Esophagus squamous epithelium (tissue), 5 donors: ENCODE data around the gene MRPL20. TPM values are rescaled to one million over a fixed set of nuclear protein-coding genes. Genes with fewer than 3 reads are reported as not detected.
"Not testable (repeated sequence)": the region's sequence is repeated elsewhere in the genome, so short reads cannot be mapped to it uniquely, and the experiment has no call there.

Experiments used
- DNase-seq: peaks from one replicate; lab custom pipeline; 2025; lab: John Stamatoyannopoulos, UW
- H3K27ac ChIP-seq, 4 donors: fragments of 200-600 bp; sonication (generic); one replicate each; pipeline ENCODE4 v1.5.1; 2016 to 2019; ENCODE audit warnings: mild to moderate bottlenecking in 1 of 4
- H3K27me3 ChIP-seq, 4 donors: fragments of 200-600 bp; sonication (generic); 1 replicate in 3 of 4; 2 replicates in 1 of 4; pipeline versions ENCODE4 v1.5.1 to v1.6.0; 2017 to 2021; ENCODE audit warnings: antibody characterized with exemption in 1 of 4
- H3K36me3 ChIP-seq, 3 donors: fragments of 200-600 bp; sonication (generic); one replicate each; pipeline ENCODE4 v1.5.1; 2016 to 2019
- H3K4me1 ChIP-seq, 3 donors: fragments of 200-600 bp; sonication (generic); one replicate each; pipeline ENCODE4 v1.5.1; 2017 to 2019
- H3K4me3 ChIP-seq, 4 donors: fragments of 200-600 bp; sonication (generic); 1 replicate in 3 of 4; 2 replicates in 1 of 4; pipeline ENCODE4 v1.5.1; 2016 to 2019; ENCODE audit warnings: mild to moderate bottlenecking in 2 of 4, moderate library complexity in 1 of 4
- H3K9me3 ChIP-seq, 3 donors: fragments of 200-600 bp; sonication (generic); one replicate each; pipeline ENCODE4 v1.5.1; 2016 to 2019
- CTCF ChIP-seq, 6 experiments: fragments of 450-650 bp in 4 of 6; fragments of 200-600 bp in 2 of 6; sonication (generic) in 2 of 6; IDR thresholded peaks; one replicate each; pipeline ENCODE4 v1.5.1; 2016 to 2019; ENCODE audit warnings: antibody characterized with exemption in 6 of 6, mild to moderate bottlenecking in 4 of 6, moderate library complexity in 4 of 6
- POLR2A ChIP-seq, 4 donors: fragments of 450-650 bp; IDR thresholded peaks; one replicate each; pipeline ENCODE4 v1.6.1; 2017; ENCODE audit warnings: antibody characterized with exemption in 4 of 4, mild to moderate bottlenecking in 4 of 4, moderate library complexity in 3 of 4
- WGBS, 2 donors: methylation state at CpG; one replicate each; pipeline ENCODE4 v1.1.5; 2018; 5-methylcytosine and 5-hydroxymethylcytosine counted together
- intact Hi-C: fragments of 100-400 bp; cut with DNase I; formaldehyde crosslinking; loops from one replicate; pipeline ENCODE4 v1.15.0; 2022
- total RNA-seq, 4 donors: library from RNA; depleted of rRNA; stranded (reverse); fragments of >200 nt; gene quantifications; one replicate each; pipeline ENCODE4 v1.1.0, GENCODE V29; 2016
- donor health status: DM: yes; HTN: yes; CAD: no.

MRPL20 gene
- total RNA-seq, 4 donors from 2014 or later = 98.0 to 157 (median 116) TPM

DNA sequence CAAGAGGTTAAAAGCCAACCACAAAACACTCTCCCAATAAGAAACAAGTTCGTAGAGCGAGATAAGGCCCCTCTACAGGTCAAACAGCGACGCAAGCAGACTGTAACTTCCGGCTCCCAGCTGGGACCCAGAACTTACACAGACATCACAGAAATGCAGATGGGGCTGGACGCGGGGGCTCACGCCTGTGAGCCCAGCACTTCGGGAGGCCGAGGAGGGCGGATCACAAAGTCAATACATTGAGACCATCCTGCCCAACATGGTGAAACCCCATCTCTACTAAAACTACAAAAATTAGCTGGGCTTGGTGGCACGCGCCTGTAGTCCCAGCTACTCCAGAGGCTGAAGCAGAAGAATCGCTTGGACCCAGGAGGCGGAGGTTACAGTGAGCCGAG is 19.0 kb downstream of the MRPL20 start:
- Histone ChIP-seq H3K4me3 (no peak overlapping the region), H3K27me3 (no peaks in the 10 kb centered on the region), H3K36me3 (peaks cover 59 to 87% (median 82%) of the 10 kb centered on the region in 3 donors), H3K9me3 (no peaks in the 10 kb centered on the region), H3K27ac (no peak overlapping the region), H3K4me1 (peaks cover 0 to 2% (median 0%) of the 10 kb centered on the region in 3 donors)
- intact Hi-C loops = loop anchor here (10.0 kb wide), 1 partner anchor 127 kb away; the partner anchor contains the start of gene ATAD3A
- WGBS, 2 donors = 96 to 98% methylated on average over 14 to 15 of the region's 16 CpGs
- TF ChIP-seq CTCF (IDR thresholded peaks at IDR 0.05) (no peak), POLR2A (IDR thresholded peaks at IDR 0.05) (no peak)
- no peak for DNase-seq

GRCh38 chr1:1387098-1388077 is 19.7 kb downstream of the MRPL20 start:
- H3K27me3 ChIP-seq = no peaks in the 10 kb centered on the region
- intact Hi-C loops = loop anchor here (10.0 kb wide), 1 partner anchor 127 kb away; the partner anchor contains the start of gene ATAD3A
- H3K4me1 ChIP-seq = no peaks in the 10 kb centered on the region
- no peak for TF ChIP-seq CTCF (IDR thresholded peaks at IDR 0.05)
- TF ChIP-seq POLR2A (IDR thresholded peaks at IDR 0.05) = no peak
- no peaks in the 10 kb centered on the region for H3K9me3 ChIP-seq
- WGBS, 2 donors = 95 to 98% methylated on average over 4 to 28 of the region's 50 CpGs
- peaks cover 53 to 80% (median 75%) of the 10 kb centered on the region in 3 donors for H3K36me3 ChIP-seq
- H3K4me3 ChIP-seq = no peak overlapping the region
- H3K27ac ChIP-seq = no peak overlapping the region
- no peak for DNase-seq

DNA sequence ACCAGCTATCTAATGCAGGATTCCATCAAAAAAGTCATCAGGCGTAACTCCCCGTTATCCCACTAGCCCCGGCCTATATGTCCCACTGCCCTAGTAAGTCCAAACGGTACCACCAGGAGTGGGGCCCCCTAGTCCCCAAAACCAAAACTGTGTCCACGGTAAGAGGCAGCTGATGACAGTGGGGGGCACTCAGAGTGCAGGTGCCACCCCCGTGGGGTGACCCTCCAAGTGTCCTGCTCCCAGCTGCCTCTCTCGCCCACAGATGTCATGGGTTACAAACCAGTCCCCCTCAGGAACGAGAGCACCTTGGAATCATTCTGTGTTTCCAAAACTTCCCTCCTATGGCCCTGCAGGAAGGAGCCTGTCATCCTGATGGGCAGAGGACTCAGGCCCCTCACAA is 21.2 kb downstream of the MRPL20 start:
- 89 to 96% methylated on average over 4 to 5 of the region's 8 CpGs for WGBS, 2 donors
- intact Hi-C loops = loop anchor here (10.0 kb wide), 1 partner anchor 129 kb away; the partner anchor contains the start of gene ATAD3A
- Histone ChIP-seq H3K27ac (no peak overlapping the region), H3K9me3 (no peaks in the 10 kb centered on the region), H3K36me3 (peaks cover 49 to 76% (median 60%) of the 10 kb centered on the region in 3 donors), H3K4me3 (no peak overlapping the region), H3K4me1 (no peaks in the 10 kb centered on the region), H3K27me3 (no peaks in the 10 kb centered on the region)
- no peak for DNase-seq
- no peak for TF ChIP-seq CTCF (IDR thresholded peaks at IDR 0.05)
- TF ChIP-seq POLR2A (IDR thresholded peaks at IDR 0.05) = no peak

- not testable (repeated sequence) for DNase-seq, H3K4me1 ChIP-seq, H3K27me3 ChIP-seq, H3K9me3 ChIP-seq, H3K4me3 ChIP-seq, H3K27ac ChIP-seq
- peaks cover 44 to 75% (median 54%) of the 10 kb centered on the region in 3 donors for H3K36me3 ChIP-seq
- intact Hi-C loops = loop anchor here (10.0 kb wide), 1 partner anchor 129 kb away; the partner anchor contains the start of gene ATAD3A
- WGBS, 2 donors = 92 to 93% methylated on average over 24 to 26 of the region's 29 CpGs
Observed at GRCh38 chr1:1385339-1385738, 21.8 kb downstream of the MRPL20 start.

DNA sequence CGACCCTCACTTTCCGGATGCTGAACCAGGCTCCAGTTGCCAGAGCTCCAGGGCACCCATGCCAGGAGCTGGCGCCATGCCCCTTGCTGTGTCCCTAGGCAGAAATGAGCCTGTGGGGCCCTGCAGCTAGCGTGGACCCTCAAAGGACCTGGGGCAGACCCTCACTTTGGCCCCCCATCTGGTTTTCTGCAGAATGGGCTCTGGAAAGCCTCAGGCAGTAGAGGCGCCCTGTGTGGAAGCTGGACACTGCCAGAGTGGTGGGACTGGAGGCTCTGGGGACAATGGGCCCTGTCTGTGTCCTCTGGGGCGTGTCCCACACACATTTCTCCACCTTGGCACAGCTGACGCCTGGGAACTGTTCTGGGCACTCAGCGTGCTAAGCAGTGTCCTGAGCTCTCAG is 25.8 kb downstream of the MRPL20 start:
- TF ChIP-seq POLR2A (IDR thresholded peaks at IDR 0.05) (no peak), CTCF (IDR thresholded peaks at IDR 0.05) (no peak)
- DNase-seq = no peak
- H3K36me3 ChIP-seq = peaks cover 14 to 35% (median 22%) of the 10 kb centered on the region in 3 donors
- no CpG with 5 or more reads among the region's 8 CpGs for WGBS, 2 donors
- peaks cover 0 to 9% (median 4%) of the 10 kb centered on the region in 3 donors for H3K4me1 ChIP-seq
- intact Hi-C loops = loop anchor here (10.0 kb wide), 1 partner anchor 134 kb away; the partner anchor contains the start of gene ATAD3A
- no peaks in the 10 kb centered on the region for H3K27me3 ChIP-seq
- H3K27ac ChIP-seq = no peak overlapping the region
- no peak overlapping the region for H3K4me3 ChIP-seq
- H3K9me3 ChIP-seq = no peaks in the 10 kb centered on the region
